ENCODE data around the gene MAP4K4. TPM values are rescaled to one million over a fixed set of nuclear protein-coding genes. Genes with fewer than 3 reads are reported as not detected.

The MAP4K4 gene
- polyA plus RNA-seq, 2 donors: 19.6 to 24.1 TPM

DNA sequence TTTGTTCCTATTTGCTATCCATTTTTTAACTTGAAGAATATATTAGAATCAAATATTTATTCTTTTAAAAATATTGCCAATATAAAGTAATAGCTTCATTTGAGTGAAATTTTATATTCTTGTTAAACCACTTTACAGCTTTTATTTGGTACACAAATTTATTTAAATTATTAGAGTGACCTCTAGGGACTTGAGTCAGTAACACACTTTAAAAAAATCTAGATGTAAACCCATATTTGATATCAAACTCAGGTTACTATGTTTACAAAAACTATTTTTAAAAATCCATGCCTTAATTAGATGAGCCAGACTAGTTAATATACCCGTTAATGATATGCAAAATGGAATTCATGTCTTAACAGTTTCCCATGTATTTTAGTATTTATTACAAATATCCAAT is 134.6 kb downstream of the MAP4K4 start:
- no peak overlapping the region for H3K27ac ChIP-seq (ENCODE audit: low read depth in 2 of 2, low read length in 1 of 2)
- H3K9me3 ChIP-seq (ENCODE audit: control insufficient read depth in 2 of 2, insufficient read depth in 1 of 2, low read depth in 1 of 2, low read length in 1 of 2): no peaks in the 10 kb centered on the region
- no peaks in the 10 kb centered on the region for H3K27me3 ChIP-seq (ENCODE audit: control insufficient read depth in 1 of 2, insufficient read depth in 2 of 2, low read length in 2 of 2)
- peaks cover 3 to 6% of the 10 kb centered on the region in 2 donors for H3K36me3 ChIP-seq (ENCODE audit: control insufficient read depth in 2 of 2, insufficient read depth in 2 of 2, low read length in 1 of 2)
- no peak overlapping the region for H3K4me3 ChIP-seq (ENCODE audit: low read depth in 1 of 2, low read length in 2 of 2)
- peaks cover 0 to 2% of the 10 kb centered on the region in 2 donors for H3K4me1 ChIP-seq (ENCODE audit: control insufficient read depth in 2 of 2, insufficient read depth in 2 of 2, low read length in 1 of 2)
- WGBS, 2 donors: 60 to 67% methylated on average over 1 of the region's 1 CpG

DNA sequence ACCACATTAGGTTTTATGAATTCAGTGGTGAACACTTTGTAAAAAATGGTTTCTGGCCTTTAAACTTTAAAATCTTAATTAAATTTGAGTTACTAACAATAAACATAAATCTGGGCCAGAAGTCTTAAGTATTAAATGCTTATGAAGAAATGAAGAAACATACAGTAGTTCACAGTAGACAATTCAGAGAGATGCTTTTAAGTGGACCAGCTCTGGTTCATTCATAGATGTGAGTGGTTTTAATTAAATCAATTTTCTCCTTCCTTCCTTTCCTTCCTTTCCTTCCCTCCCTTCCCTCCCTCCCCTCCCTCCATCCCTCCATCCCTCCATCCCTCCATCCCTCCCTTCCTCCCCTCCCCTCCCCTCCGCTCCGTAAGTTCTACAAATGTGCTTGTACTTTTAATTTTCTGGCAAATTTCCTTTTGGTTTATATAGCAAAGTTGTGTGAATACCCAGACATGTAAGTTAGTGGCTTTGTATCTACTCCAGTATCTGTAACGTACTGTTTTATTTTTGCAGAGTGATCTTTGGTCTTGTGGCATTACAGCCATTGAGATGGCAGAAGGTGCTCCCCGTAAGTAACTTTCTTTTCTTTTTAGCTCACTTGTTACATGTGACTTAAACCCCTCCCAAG is 136.5 kb downstream of the MAP4K4 start:
- WGBS, 2 donors: 90 to 94% methylated on average over 4 of the region's 4 CpGs
- Histone ChIP-seq H3K36me3 (ENCODE audit: control insufficient read depth in 2 of 2, insufficient read depth in 2 of 2, low read length in 1 of 2) (peaks cover 3 to 5% of the 10 kb centered on the region in 2 donors), H3K4me3 (ENCODE audit: low read depth in 1 of 2, low read length in 2 of 2) (no peak overlapping the region), H3K27me3 (ENCODE audit: control insufficient read depth in 1 of 2, insufficient read depth in 2 of 2, low read length in 2 of 2) (no peaks in the 10 kb centered on the region), H3K9me3 (ENCODE audit: control insufficient read depth in 2 of 2, insufficient read depth in 1 of 2, low read depth in 1 of 2, low read length in 1 of 2) (no peaks in the 10 kb centered on the region), H3K27ac (ENCODE audit: low read depth in 2 of 2, low read length in 1 of 2) (no peak overlapping the region), H3K4me1 (ENCODE audit: control insufficient read depth in 2 of 2, insufficient read depth in 2 of 2, low read length in 1 of 2) (no peaks in the 10 kb centered on the region)

DNA sequence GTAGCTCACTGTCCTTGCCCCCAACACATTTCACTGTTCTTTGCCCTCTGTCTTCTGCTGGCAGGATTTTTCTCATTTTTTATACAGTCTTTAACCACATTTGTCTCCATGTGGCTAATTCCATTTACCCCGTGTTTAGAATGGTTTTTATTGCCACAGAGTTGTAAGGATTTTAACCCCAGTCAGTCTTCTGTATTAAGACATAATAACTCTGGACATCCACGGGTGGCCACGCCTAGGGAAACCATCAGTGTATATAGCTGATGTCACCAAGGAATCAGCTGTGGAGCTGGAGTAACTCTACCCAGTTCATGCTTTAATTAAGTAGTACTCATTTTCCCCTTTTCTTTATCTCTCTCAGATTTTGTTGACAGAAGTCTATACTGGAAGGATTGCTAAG is 139.8 kb downstream of the MAP4K4 start:
- Histone ChIP-seq H3K4me1 (ENCODE audit: control insufficient read depth in 2 of 2, insufficient read depth in 2 of 2, low read length in 1 of 2) (peaks cover 0 to 3% of the 10 kb centered on the region in 2 donors), H3K27ac (ENCODE audit: low read depth in 2 of 2, low read length in 1 of 2) (no peak overlapping the region), H3K4me3 (ENCODE audit: low read depth in 1 of 2, low read length in 2 of 2) (no peak overlapping the region), H3K9me3 (ENCODE audit: control insufficient read depth in 2 of 2, insufficient read depth in 1 of 2, low read depth in 1 of 2, low read length in 1 of 2) (no peaks in the 10 kb centered on the region), H3K36me3 (ENCODE audit: control insufficient read depth in 2 of 2, insufficient read depth in 2 of 2, low read length in 1 of 2) (peaks cover 3 to 6% of the 10 kb centered on the region in 2 donors), H3K27me3 (ENCODE audit: control insufficient read depth in 1 of 2, insufficient read depth in 2 of 2, low read length in 2 of 2) (no peaks in the 10 kb centered on the region)
- 67 to 68% methylated on average over 3 of the region's 3 CpGs for WGBS, 2 donors

DNA sequence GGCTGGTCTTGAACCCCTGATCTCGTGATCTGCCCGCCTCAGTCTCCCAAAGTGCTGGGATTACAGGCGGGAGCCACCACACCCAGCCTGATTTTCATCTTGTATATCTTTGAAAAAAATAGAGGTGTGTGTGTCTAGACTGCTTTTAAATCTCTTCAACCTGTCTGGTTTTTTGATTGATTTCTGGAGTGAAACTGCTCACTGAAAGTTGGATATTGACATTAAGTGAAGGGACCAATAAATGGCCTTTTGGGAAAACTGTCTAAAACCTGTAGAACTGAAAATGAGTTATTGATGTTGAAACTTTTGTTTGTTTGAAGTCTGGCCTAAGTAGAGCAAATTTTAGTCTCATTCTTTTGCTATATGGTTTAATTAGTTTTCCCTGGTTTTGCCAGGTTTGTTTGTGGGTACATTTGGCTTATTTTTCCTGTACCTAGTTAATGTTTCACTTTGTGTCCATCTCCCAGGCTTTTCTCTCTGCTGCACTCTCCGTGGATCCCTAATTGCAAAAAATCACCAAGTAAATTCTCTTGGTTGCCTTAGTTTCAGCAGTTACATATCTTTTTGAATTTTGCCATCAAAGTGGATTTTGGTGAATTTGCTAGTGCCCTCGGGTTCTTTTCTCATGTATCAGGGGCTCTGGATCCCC is 144.3 kb downstream of the MAP4K4 start:
- no peaks in the 10 kb centered on the region for H3K27me3 ChIP-seq (ENCODE audit: control insufficient read depth in 1 of 2, insufficient read depth in 2 of 2, low read length in 2 of 2)
- H3K36me3 ChIP-seq (ENCODE audit: control insufficient read depth in 2 of 2, insufficient read depth in 2 of 2, low read length in 1 of 2): peaks cover 9 to 10% of the 10 kb centered on the region in 2 donors
- H3K27ac ChIP-seq (ENCODE audit: low read depth in 2 of 2, low read length in 1 of 2): no peak overlapping the region
- H3K4me1 ChIP-seq (ENCODE audit: control insufficient read depth in 2 of 2, insufficient read depth in 2 of 2, low read length in 1 of 2): peaks cover 0 to 3% of the 10 kb centered on the region in 2 donors
- H3K9me3 ChIP-seq (ENCODE audit: control insufficient read depth in 2 of 2, insufficient read depth in 1 of 2, low read depth in 1 of 2, low read length in 1 of 2): no peaks in the 10 kb centered on the region
- H3K4me3 ChIP-seq (ENCODE audit: low read depth in 1 of 2, low read length in 2 of 2): no peak overlapping the region
- 76 to 77% methylated on average over 5 of the region's 5 CpGs for WGBS, 2 donors

DNA sequence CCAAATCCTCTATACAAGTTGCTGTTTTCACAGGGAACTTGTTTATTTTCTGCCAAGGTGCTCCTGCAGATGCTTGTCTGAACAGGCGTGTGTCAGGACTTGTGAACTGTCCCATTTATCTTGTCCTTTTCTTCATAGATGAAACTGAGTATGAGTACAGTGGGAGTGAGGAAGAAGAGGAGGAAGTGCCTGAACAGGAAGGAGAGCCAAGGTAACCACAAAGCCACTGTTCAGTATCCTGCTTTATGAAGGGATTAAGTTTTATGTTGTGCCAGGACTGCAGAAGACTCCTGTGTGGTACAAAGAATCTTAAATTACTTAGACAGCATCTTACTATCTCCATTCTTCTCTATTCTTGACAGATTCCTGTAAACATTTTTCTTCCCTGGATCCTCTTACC is 145.0 kb downstream of the MAP4K4 start:
- Histone ChIP-seq H3K36me3 (ENCODE audit: control insufficient read depth in 2 of 2, insufficient read depth in 2 of 2, low read length in 1 of 2) (peaks cover 8 to 9% of the 10 kb centered on the region in 2 donors), H3K27ac (ENCODE audit: low read depth in 2 of 2, low read length in 1 of 2) (no peak overlapping the region), H3K27me3 (ENCODE audit: control insufficient read depth in 1 of 2, insufficient read depth in 2 of 2, low read length in 2 of 2) (no peaks in the 10 kb centered on the region), H3K4me3 (ENCODE audit: low read depth in 1 of 2, low read length in 2 of 2) (no peak overlapping the region), H3K4me1 (ENCODE audit: control insufficient read depth in 2 of 2, insufficient read depth in 2 of 2, low read length in 1 of 2) (peaks cover 0 to 3% of the 10 kb centered on the region in 2 donors), H3K9me3 (ENCODE audit: control insufficient read depth in 2 of 2, insufficient read depth in 1 of 2, low read depth in 1 of 2, low read length in 1 of 2) (no peaks in the 10 kb centered on the region)
- 43 to 57% methylated on average over 1 of the region's 1 CpG for WGBS, 2 donors

DNA sequence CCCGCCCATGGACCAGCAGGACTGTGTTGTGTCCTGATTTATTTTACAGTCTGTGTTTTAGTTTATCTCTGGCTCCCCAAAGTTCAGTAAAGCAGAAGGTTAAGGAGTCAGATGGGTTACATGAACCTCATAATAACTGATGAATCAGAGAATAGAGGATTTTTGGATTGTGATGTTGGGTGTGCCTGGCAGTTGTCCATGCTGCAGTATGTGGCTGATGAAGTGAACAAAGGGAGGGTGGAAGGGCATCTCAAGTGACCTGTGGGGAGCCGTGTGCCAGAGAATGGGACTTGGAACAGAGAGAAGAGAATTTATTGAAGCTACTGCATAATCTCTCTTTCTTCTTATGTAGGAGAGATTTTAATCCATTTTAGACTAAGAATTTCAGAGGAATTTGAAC is 145.5 kb downstream of the MAP4K4 start:
- peaks cover 8 to 9% of the 10 kb centered on the region in 2 donors for H3K36me3 ChIP-seq (ENCODE audit: control insufficient read depth in 2 of 2, insufficient read depth in 2 of 2, low read length in 1 of 2)
- peaks cover 0 to 3% of the 10 kb centered on the region in 2 donors for H3K4me1 ChIP-seq (ENCODE audit: control insufficient read depth in 2 of 2, insufficient read depth in 2 of 2, low read length in 1 of 2)
- H3K27ac ChIP-seq (ENCODE audit: low read depth in 2 of 2, low read length in 1 of 2): no peak overlapping the region
- H3K9me3 ChIP-seq (ENCODE audit: control insufficient read depth in 2 of 2, insufficient read depth in 1 of 2, low read depth in 1 of 2, low read length in 1 of 2): no peaks in the 10 kb centered on the region
- no peak overlapping the region for H3K4me3 ChIP-seq (ENCODE audit: low read depth in 1 of 2, low read length in 2 of 2)
- no peaks in the 10 kb centered on the region for H3K27me3 ChIP-seq (ENCODE audit: control insufficient read depth in 1 of 2, insufficient read depth in 2 of 2, low read length in 2 of 2)
- 53 to 72% methylated on average over 2 of the region's 2 CpGs for WGBS, 2 donors

DNA sequence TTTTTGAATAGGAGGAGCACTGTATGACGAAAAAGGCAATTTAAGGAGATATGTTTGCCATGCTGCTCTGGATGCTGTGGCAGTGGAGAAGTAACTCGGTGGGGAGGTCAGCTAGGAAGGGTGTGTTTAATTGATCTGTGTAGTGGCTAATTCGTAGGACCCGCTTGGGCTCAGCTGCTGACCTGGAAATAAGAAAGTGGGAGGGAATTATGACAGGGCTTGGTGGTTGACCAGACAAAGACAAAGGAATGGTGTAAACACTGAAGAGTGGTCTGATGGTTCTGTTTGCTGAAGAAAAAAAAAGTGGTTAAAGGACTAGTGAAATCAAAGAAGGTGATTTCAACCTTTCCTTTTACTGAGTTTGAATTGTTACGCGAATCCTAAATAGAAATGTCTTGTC is 146.0 kb downstream of the MAP4K4 start:
- Histone ChIP-seq H3K4me1 (ENCODE audit: control insufficient read depth in 2 of 2, insufficient read depth in 2 of 2, low read length in 1 of 2) (peaks cover 0 to 3% of the 10 kb centered on the region in 2 donors), H3K27ac (ENCODE audit: low read depth in 2 of 2, low read length in 1 of 2) (no peak overlapping the region), H3K27me3 (ENCODE audit: control insufficient read depth in 1 of 2, insufficient read depth in 2 of 2, low read length in 2 of 2) (no peaks in the 10 kb centered on the region), H3K36me3 (ENCODE audit: control insufficient read depth in 2 of 2, insufficient read depth in 2 of 2, low read length in 1 of 2) (peaks cover 8 to 10% of the 10 kb centered on the region in 2 donors), H3K4me3 (ENCODE audit: low read depth in 1 of 2, low read length in 2 of 2) (no peak overlapping the region), H3K9me3 (ENCODE audit: control insufficient read depth in 2 of 2, insufficient read depth in 1 of 2, low read depth in 1 of 2, low read length in 1 of 2) (no peaks in the 10 kb centered on the region)
- WGBS, 2 donors: 82 to 87% methylated on average over 6 of the region's 6 CpGs

DNA sequence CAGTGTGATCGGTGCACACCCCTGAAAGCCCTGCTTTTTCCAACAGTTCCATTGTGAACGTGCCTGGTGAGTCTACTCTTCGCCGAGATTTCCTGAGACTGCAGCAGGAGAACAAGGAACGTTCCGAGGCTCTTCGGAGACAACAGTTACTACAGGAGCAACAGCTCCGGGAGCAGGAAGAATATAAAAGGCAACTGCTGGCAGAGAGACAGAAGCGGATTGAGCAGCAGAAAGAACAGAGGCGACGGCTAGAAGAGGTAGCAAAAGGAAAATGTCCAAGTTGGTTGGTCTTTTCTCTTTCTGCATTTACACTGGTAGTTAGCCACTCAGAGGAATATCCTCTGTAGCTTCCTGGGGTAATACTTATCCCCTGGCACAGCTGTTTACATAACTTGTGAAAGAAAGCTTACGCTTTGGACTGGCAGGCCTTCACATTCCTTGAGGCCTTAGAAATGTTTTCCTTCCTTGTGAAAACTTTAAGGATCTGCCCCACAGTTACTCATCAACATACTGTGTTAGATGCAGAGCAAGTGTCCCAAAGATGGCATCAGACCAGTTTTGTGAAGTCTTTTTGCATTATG is 146.6 kb downstream of the MAP4K4 start:
- Histone ChIP-seq H3K27me3 (ENCODE audit: control insufficient read depth in 1 of 2, insufficient read depth in 2 of 2, low read length in 2 of 2) (no peaks in the 10 kb centered on the region), H3K36me3 (ENCODE audit: control insufficient read depth in 2 of 2, insufficient read depth in 2 of 2, low read length in 1 of 2) (peaks cover 8 to 12% of the 10 kb centered on the region in 2 donors), H3K4me3 (ENCODE audit: low read depth in 1 of 2, low read length in 2 of 2) (no peak overlapping the region), H3K27ac (ENCODE audit: low read depth in 2 of 2, low read length in 1 of 2) (peak overlapping the region; percentile 23 to 47), H3K4me1 (ENCODE audit: control insufficient read depth in 2 of 2, insufficient read depth in 2 of 2, low read length in 1 of 2) (peaks cover 0 to 3% of the 10 kb centered on the region in 2 donors), H3K9me3 (ENCODE audit: control insufficient read depth in 2 of 2, insufficient read depth in 1 of 2, low read depth in 1 of 2, low read length in 1 of 2) (no peaks in the 10 kb centered on the region)
- 60 to 74% methylated on average over 12 of the region's 12 CpGs for WGBS, 2 donors

DNA sequence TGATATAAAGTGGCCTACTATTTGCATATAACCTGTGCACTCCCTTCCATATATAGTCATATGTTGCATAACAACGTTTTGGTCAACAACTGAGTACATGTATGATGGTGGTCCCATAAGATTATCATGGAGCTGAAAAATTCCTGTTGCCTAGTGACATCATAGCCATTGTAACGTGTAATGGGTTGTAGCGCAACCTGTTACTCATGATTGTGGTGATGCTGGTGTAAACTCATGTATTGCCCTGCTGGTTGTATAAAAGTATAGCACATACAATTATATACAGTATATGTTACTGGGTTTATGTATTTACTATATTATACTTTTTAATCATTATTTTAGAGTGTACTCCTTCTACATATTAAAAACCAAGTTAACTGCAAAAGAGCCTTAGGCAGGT is 149.5 kb downstream of the MAP4K4 start:
- Histone ChIP-seq H3K36me3 (ENCODE audit: control insufficient read depth in 2 of 2, insufficient read depth in 2 of 2, low read length in 1 of 2) (peaks cover 7 to 8% of the 10 kb centered on the region in 2 donors), H3K4me1 (ENCODE audit: control insufficient read depth in 2 of 2, insufficient read depth in 2 of 2, low read length in 1 of 2) (peaks cover 0 to 3% of the 10 kb centered on the region in 2 donors), H3K4me3 (ENCODE audit: low read depth in 1 of 2, low read length in 2 of 2) (no peak overlapping the region), H3K27me3 (ENCODE audit: control insufficient read depth in 1 of 2, insufficient read depth in 2 of 2, low read length in 2 of 2) (no peaks in the 10 kb centered on the region), H3K9me3 (ENCODE audit: control insufficient read depth in 2 of 2, insufficient read depth in 1 of 2, low read depth in 1 of 2, low read length in 1 of 2) (no peaks in the 10 kb centered on the region), H3K27ac (ENCODE audit: low read depth in 2 of 2, low read length in 1 of 2) (no peak overlapping the region)
- WGBS, 2 donors: 92 to 93% methylated on average over 3 of the region's 3 CpGs

Data from esophagus (tissue), 2 donors.